Activated T-helper 17 cell treated with anti-CD3 and anti-CD28 coated beads, Interleukin-2, amount 50 U/mL, for 72 hours (primary cell): ENCODE data around the gene CD2AP. TPM values are rescaled to one million over a fixed set of nuclear protein-coding genes. Genes with fewer than 3 reads are reported as not detected.

ENCODE experiments used
- ATAC-seq: fragments of 150-1000 bp; cut with Tn5 transposase; replicated peaks from 2 replicates; pipeline ENCODE4 v1.10.0; 2021; ENCODE audit warnings: mild to moderate bottlenecking, moderate library complexity
- H3K27ac Mint-ChIP-seq: one replicate; pipeline ENCODE4 v1.8.0; 2022; ENCODE audit warnings: mixed read lengths
- H3K27me3 Mint-ChIP-seq: one replicate; pipeline ENCODE4 v1.8.0; 2022; ENCODE audit warnings: mixed read lengths
- H3K36me3 Mint-ChIP-seq: one replicate; pipeline ENCODE4 v1.8.0; 2022; ENCODE audit warnings: low read depth, mild to moderate bottlenecking, mixed read lengths
- H3K4me1 Mint-ChIP-seq: one replicate; pipeline ENCODE4 v1.8.0; 2022; ENCODE audit warnings: mixed read lengths
- H3K4me3 Mint-ChIP-seq: one replicate; pipeline ENCODE4 v1.8.0; 2022; ENCODE audit warnings: mild to moderate bottlenecking, mixed read lengths
- H3K9me3 Mint-ChIP-seq: one replicate; pipeline ENCODE4 v1.8.0; 2022; ENCODE audit warnings: mixed read lengths
- total RNA-seq, 2 donors: library from RNA; stranded (reverse); gene quantifications; one replicate each; pipeline ENCODE4 v1.2.3, GENCODE V29; 2022

Gene CD2AP
- total RNA-seq, 2 donors from 2014 or later: 23.2 to 28.8 TPM

GRCh38 chr6:47671777-47672176 is 194.2 kb downstream of the CD2AP start:
- ATAC-seq: no peak
- Mint-ChIP-seq H3K9me3 (no peaks in the 10 kb centered on the region), H3K27me3 (peaks cover 38% of the 10 kb centered on the region), H3K27ac (no peak overlapping the region), H3K4me1 (no peaks in the 10 kb centered on the region), H3K4me3 (no peak overlapping the region), H3K36me3 (no peaks in the 10 kb centered on the region)

- no peaks in the 10 kb centered on the region for H3K9me3 Mint-ChIP-seq
- H3K4me1 Mint-ChIP-seq: no peaks in the 10 kb centered on the region
- no peak overlapping the region for H3K4me3 Mint-ChIP-seq
- ATAC-seq: no peak
- no peak overlapping the region for H3K27ac Mint-ChIP-seq
- no peaks in the 10 kb centered on the region for H3K36me3 Mint-ChIP-seq
- peaks cover 32% of the 10 kb centered on the region for H3K27me3 Mint-ChIP-seq
Measured at GRCh38 chr6:47672816-47673215, 195.2 kb downstream of the CD2AP start.

- Mint-ChIP-seq H3K9me3 (no peaks in the 10 kb centered on the region), H3K36me3 (no peaks in the 10 kb centered on the region), H3K4me3 (no peak overlapping the region), H3K4me1 (no peaks in the 10 kb centered on the region), H3K27ac (no peak overlapping the region), H3K27me3 (peaks cover 19% of the 10 kb centered on the region)
- no peak for ATAC-seq
Measured at GRCh38 chr6:47674673-47675072, 197.1 kb downstream of the CD2AP start.

Other genes with a start within 250 kb of the CD2AP start
- under 1 TPM; 0.41 to 0.74 TPM for gene TNFRSF21, start 167.9 kb upstream of the CD2AP start, total RNA-seq
- gene ADGRF4, start 220.8 kb downstream of the CD2AP start, total RNA-seq: not detected